RWPE2 (cell line): ENCODE results near the gene MYOZ2.
A peak's percentile ranks its signal among the peaks of the same experiment; 100 is the strongest.

Source experiments
- ATAC-seq: fragments of 200-7000 bp; cut with Tn5 transposase; 3 replicates; pipeline ENCODE4 v1.9.1; 2021; ENCODE audit warnings: low read depth
- DNase-seq: peaks from one replicate; pipeline ENCODE4 v3.0.0-alpha.2; 2020; ENCODE audit warnings: low spot score
- H3K27ac ChIP-seq: fragments of 450-650 bp; 2 replicates; pipeline ENCODE4 v1.5.1; 2017; ENCODE audit warnings: mild to moderate bottlenecking; ENCODE audit not compliant: poor library complexity, severe bottlenecking
- H3K27me3 ChIP-seq: fragments of 250-450 bp; sonication (Bioruptor Pico); 2 replicates; pipeline ENCODE4 v1.5.1; 2021; ENCODE audit warnings: mild to moderate bottlenecking, moderate library complexity; ENCODE audit not compliant: insufficient read depth, poor library complexity, severe bottlenecking
- H3K36me3 ChIP-seq: fragments of 250-450 bp; sonication (Bioruptor Pico); 2 replicates; pipeline ENCODE4 v1.5.1; 2020; ENCODE audit warnings: low read depth, mild to moderate bottlenecking, moderate library complexity
- H3K4me1 ChIP-seq: fragments of 250-450 bp; sonication (Bioruptor Pico); 2 replicates; pipeline ENCODE4 v1.5.1; 2021; ENCODE audit warnings: mild to moderate bottlenecking, moderate library complexity; ENCODE audit not compliant: insufficient read depth, poor library complexity, severe bottlenecking
- H3K4me3 ChIP-seq: fragments of 250-450 bp; sonication (Bioruptor Pico); 2 replicates; pipeline ENCODE4 v1.5.1; 2021; ENCODE audit warnings: mild to moderate bottlenecking, moderate library complexity; ENCODE audit not compliant: severe bottlenecking
- H3K9me3 ChIP-seq: fragments of 250-450 bp; sonication (Bioruptor Pico); 2 replicates; pipeline ENCODE4 v1.5.1; 2021; ENCODE audit warnings: mild to moderate bottlenecking, moderate library complexity; ENCODE audit not compliant: severe bottlenecking
- TF ChIP-seq, protein P1 (sequence below): fragments of 450-650 bp; IDR thresholded peaks from one replicate; pipeline ENCODE4 v1.5.1; 2017; ENCODE audit warnings: mild to moderate bottlenecking, moderate library complexity; ENCODE audit not compliant: poor library complexity, severe bottlenecking

The MYOZ2 gene

DNA sequence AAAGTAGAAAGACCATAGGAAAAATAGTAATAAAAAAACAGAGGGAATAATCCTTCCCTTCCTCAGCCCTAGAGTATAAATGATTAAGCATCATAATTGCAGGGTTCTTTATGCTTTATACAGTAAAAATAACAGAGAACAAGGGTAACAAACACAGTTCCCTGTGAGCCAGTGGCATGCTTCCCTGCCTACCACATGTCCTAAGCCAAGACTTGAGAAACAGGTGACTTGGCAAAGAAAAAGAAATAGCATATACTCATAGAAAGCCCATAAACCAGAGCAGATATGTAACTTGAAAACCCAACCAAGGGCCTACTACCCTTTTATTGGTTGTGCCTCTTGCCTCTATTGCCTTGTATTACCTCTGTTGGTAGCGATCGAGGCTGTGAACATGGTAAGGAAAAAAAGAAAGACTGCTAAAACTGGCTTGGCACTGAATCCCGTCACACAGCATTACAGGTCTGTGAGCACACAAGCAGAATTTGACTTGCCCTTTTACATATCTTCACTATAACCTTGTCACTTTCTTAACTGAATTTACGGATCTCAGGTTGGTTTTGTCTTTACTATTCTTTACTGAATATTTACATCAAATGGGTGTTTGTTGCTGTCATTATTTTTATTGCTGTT is 30.9 kb upstream of the MYOZ2 start:
- no peak for DNase-seq
- Histone ChIP-seq H3K4me3 (no peak overlapping the region), H3K27me3 (no peaks in the 10 kb centered on the region), H3K27ac (peak overlapping the region; percentile 96), H3K36me3 (no peaks in the 10 kb centered on the region), H3K9me3 (no peaks in the 10 kb centered on the region), H3K4me1 (peaks cover 49% of the 10 kb centered on the region)
- TF ChIP-seq, protein P1, sequence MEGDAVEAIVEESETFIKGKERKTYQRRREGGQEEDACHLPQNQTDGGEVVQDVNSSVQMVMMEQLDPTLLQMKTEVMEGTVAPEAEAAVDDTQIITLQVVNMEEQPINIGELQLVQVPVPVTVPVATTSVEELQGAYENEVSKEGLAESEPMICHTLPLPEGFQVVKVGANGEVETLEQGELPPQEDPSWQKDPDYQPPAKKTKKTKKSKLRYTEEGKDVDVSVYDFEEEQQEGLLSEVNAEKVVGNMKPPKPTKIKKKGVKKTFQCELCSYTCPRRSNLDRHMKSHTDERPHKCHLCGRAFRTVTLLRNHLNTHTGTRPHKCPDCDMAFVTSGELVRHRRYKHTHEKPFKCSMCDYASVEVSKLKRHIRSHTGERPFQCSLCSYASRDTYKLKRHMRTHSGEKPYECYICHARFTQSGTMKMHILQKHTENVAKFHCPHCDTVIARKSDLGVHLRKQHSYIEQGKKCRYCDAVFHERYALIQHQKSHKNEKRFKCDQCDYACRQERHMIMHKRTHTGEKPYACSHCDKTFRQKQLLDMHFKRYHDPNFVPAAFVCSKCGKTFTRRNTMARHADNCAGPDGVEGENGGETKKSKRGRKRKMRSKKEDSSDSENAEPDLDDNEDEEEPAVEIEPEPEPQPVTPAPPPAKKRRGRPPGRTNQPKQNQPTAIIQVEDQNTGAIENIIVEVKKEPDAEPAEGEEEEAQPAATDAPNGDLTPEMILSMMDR: no peak
- ATAC-seq: no peak

DNA sequence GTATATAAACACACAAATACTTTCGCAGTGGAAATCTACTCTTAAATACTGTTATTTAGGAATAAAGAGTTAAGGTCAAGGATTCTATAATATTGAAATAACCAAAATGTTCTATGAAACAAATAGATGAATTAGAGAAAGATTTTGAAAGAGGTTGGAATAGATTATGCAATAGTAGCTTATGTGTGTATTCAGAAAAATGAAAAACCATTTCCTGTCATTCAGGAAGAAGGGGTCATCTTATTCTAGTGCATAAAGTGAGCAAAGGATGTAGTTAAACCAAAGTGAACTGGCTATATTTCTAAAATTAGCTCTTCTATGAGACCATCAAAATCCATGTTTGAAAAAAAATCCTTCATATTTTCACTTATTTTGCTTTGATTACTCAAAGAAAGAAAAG is 30.0 kb upstream of the MYOZ2 start:
- H3K27ac ChIP-seq: peak overlapping the region; percentile 96
- TF ChIP-seq, protein P1: no peak
- H3K4me3 ChIP-seq: no peak overlapping the region
- no peaks in the 10 kb centered on the region for H3K9me3 ChIP-seq
- H3K4me1 ChIP-seq: peaks cover 49% of the 10 kb centered on the region
- no peaks in the 10 kb centered on the region for H3K36me3 ChIP-seq
- H3K27me3 ChIP-seq: no peaks in the 10 kb centered on the region
- no peak for ATAC-seq
- DNase-seq: no peak

DNA sequence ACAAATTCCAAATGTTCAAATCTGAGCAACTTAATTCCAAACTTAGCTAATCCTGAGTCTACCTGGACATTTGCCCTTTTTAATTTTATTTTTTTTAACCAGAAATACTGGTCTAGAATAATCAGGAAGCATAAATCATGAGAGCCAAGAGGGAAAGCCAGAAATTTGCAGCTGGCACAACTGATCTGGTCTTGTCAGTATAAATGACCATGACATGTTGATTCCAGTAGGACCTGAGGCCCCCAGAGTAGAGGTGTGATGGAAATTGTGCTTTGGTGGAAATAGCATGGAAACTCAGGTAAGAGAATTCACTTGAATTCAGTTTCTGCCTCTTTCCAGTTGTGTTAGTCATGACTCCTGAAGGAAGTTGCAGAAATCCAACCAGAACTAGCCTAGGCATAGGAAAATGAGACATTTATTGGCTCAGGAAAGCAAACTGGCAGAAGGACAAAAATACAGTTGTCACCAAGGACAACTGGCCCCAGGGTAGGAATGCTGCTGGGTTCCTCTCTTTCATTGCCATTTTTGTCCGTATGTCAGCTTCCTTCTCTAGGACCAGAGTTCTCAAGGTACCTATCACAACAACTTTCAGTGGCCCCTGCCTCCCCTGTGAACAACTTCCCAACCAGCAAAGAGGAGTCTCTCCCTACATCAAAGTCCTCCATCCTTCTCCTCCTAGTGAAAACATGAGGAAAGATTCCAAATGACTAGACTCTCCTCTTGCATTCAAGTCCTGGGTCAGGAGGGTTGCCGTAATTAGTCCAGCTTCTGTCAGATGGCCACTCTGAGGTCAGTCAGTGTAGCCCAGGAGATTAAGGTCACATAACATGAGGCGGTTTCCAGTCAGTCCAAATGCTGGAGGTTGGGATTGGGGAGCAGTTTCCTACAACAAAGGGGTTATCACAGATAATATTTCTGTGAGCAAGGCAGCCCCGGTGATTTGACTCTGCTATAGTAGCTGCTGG is 29.3 kb upstream of the MYOZ2 start:
- H3K27me3 ChIP-seq: no peaks in the 10 kb centered on the region
- H3K9me3 ChIP-seq: no peaks in the 10 kb centered on the region
- H3K27ac ChIP-seq: peak overlapping the region; percentile 96
- H3K4me1 ChIP-seq: peaks cover 49% of the 10 kb centered on the region
- H3K4me3 ChIP-seq: no peak overlapping the region
- TF ChIP-seq, protein P1: no peak
- no peak for ATAC-seq
- no peaks in the 10 kb centered on the region for H3K36me3 ChIP-seq
- no peak for DNase-seq

DNA sequence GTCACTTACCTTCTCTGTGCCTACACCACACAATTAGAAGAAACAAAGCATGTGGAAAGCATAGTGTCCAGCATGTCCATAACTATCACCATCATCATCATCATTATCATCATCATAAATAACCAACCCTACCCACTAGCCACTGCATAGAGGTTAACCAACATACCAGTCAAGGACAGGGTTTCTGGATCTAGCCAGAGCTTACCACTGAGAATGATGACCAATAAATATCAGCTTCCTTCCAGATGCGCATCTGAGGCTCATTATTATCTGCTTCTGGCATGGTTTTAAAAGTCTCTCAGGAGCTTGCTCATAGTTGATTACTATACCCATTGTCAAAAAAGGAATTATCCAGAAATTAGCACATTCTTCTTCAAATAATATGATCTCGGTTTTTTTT is 25.5 kb upstream of the MYOZ2 start:
- no peak for ATAC-seq
- H3K4me1 ChIP-seq: peaks cover 30% of the 10 kb centered on the region
- no peak for DNase-seq
- TF ChIP-seq, protein P1: no peak
- no peaks in the 10 kb centered on the region for H3K27me3 ChIP-seq
- no peak overlapping the region for H3K4me3 ChIP-seq
- H3K36me3 ChIP-seq: no peaks in the 10 kb centered on the region
- no peak overlapping the region for H3K27ac ChIP-seq
- no peaks in the 10 kb centered on the region for H3K9me3 ChIP-seq
